ENCODE measurements around the gene TYW1B. TPM values are rescaled to one million over a fixed set of nuclear protein-coding genes. Genes with fewer than 3 reads are reported as not detected.
"Not testable (repeated sequence)": the region's sequence is repeated elsewhere in the genome, so short reads cannot be mapped to it uniquely, and the experiment has no call there.

TYW1B gene
- total RNA-seq, 1 donor from 2014 or later = 11.0 TPM

- not testable (repeated sequence) for DNase-seq (ENCODE audit: low spot score)
Measured at GRCh38 chr7:72816370-72817157, 11.4 kb downstream of the TYW1B start.

- DNase-seq (ENCODE audit: low spot score) = not testable (repeated sequence)
Measured at GRCh38 chr7:72810437-72810836, 17.6 kb downstream of the TYW1B start.

DNA sequence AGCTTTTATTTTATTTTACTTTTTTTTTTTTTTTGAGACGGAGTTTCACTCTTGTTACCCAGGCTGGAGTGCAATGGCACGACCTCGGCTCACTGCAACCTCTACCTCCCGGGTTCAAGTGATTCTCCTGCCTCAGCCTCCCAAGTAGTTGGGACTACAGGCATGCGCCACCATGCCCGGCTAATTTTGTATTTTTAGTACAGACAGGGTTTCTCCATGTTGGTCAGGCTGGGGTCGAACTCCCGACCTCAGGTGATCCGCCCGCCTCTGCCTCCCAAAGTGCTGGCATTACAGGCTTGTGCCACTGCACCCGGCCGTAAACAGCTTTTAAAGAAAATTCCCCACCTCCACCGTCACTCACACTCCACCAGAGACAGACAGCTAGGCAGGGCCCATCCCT is 19.5 kb downstream of the TYW1B start:
- not testable (repeated sequence) for DNase-seq (ENCODE audit: low spot score)

DNA sequence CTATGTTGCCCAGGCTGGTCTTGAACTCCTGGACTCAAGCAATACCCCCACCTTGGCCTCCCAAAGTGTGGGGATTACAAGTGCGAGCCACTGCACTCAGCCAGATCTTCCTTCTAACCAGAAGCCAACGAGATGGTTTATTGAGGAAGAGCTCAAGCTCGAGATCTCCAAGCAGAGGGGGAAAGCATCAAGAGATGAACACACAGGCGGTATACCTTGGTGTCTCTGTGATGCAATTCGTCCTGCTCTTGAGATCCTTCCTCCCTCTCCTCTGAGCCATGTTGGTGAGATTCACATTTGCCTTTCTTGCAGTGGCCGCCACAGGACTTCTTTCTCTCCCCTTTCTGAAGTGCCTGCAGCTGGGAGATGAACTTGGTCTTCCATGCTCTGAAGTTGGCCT is 21.1 kb downstream of the TYW1B start:
- DNase-seq (ENCODE audit: low spot score) = not testable (repeated sequence)

GRCh38 chr7:72805526-72806494 is 22.2 kb downstream of the TYW1B start:
- no peak for DNase-seq (ENCODE audit: low spot score)

- not testable (repeated sequence) for DNase-seq (ENCODE audit: low spot score)
Measured at GRCh38 chr7:72803778-72804177, 24.2 kb downstream of the TYW1B start.

DNA sequence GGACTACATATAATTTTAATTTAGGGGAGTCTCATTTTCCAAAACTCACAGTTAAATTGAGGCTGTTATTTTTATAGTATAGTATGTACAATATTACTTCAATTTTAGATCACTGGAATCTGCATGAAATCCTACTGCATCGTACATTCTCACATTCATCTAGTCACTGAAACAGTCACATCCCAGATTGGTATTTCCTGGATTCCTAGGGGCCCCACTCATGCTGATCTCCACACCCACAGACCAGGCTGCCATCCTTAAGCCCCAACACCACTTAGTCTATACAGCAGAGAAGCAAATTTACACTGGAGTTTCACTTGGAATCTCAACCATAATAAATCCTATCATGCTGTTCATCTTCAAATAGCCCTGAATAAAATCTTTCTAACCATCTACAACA is 26.4 kb downstream of the TYW1B start:
- not testable (repeated sequence) for DNase-seq (ENCODE audit: low spot score)

DNA sequence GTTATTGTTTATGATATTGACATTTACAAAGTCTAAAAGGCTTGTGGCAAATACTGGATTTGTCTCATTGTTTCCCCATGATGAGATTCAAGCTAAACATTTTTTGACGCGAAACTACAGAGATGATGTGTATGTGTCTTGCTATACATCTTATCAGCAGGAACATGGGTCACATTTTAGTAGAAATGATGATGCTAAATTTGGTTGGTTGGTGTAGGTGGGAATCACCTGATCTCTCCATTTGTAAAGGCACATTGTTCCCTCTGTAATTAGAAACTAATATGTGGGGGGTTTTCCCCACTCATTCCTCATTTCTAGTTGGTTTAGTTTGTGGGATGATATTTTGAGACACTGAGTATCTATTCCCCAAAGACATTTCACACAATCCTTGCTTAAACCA is 32.6 kb downstream of the TYW1B start:
- not testable (repeated sequence) for DNase-seq (ENCODE audit: low spot score)

DNA sequence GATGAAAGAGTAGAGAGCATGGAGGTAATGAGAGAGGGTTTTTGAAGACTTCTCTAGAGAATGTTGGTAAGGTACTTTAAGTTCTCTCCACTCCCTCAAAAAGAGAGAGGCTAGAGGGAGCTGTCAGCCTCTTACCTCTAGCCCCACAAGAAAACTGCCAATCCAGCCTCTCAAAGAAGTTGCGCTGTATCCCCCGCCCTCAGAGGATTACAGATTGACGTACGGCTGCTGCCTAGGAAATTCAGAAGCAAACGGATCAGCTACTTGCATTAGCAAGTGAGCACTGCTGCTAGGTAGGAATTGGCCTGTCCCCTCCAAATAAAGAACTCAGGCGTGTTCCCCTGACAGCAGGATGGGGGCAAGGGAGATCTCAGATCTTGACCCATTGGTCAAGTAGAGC is 34.2 kb downstream of the TYW1B start:
- DNase-seq (ENCODE audit: low spot score) = no peak

GRCh38 chr7:72790698-72791060 is 37.3 kb downstream of the TYW1B start:
- DNase-seq (ENCODE audit: low spot score) = not testable (repeated sequence)

- peak; percentile 46 for DNase-seq (ENCODE audit: low spot score)
Measured at GRCh38 chr7:72790048-72790697, 37.8 kb downstream of the TYW1B start.

DNA sequence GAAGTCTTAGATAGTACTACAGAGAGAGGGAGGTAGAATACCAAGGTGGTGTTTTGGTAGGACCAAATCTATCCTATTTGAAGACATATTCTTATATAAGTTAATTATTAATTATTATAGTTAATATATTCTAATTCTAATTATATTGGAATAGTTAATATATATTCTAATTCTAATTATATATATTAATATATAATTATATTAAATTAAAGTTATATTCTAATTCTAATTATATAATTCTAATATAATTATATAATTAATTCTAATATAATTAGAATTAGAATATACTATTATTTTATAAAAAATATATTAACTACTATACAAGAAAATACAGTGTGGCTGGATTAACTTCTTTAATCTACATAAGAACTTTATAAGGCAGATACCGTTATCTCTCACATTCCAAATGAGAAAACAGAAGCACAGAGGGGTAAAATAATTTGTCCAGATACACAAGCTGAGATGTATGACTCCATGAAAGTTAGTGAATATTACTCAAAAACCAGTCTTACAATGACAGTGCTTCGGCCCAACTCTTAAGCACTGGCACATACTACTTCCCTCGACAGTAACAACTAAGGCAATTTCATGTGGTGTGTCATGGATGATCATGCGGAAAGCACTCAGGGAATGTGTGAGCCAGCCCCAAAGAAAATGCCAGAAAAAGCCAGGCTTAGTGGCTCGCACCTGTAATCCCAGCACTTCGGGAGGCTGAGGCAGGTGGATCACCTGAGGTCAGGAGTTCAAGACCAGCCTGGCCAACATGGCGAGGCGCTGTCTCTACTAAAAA is 42.6 kb downstream of the TYW1B start:
- DNase-seq (ENCODE audit: low spot score) = no peak

GRCh38 chr7:72783601-72784370 is 44.2 kb downstream of the TYW1B start:
- peak; percentile 47 for DNase-seq (ENCODE audit: low spot score)

DNA sequence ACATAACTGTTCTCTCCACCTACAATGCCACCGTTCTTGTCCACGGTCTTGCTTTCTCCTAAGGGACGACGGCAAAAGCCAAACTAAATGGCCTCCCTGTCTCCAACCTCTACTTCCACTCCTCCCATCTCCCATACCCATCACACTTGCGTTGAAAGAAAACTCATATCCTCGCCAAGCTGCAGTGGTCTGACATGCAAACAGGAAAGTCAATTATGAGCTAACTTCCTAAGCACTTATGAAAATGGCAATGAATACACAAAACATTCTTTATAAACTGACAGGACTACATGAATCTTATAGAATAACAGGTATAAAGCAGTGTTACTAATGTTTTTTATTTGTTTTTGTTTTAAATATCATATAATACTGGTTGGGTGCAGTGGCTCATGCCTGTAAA is 46.4 kb downstream of the TYW1B start:
- no peak for DNase-seq (ENCODE audit: low spot score)

DNA sequence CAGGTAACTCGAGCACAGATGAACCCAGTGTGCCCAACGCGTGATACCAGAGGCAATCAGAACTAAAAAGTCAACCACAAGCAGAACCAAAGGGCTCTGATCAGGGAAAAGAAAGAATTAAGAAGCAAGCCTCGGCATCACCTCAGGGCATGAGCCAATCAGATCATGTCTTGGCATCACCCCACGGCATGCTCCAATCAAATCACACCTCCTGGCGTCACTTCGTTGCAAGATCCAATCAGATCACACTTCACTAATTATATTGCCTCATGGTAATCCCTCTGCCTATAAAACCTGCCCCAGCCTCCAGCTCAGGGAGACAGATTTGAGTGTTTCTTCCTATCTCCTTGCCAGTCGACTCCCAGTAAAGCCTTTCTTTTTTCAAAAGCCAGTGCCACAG is 46.8 kb downstream of the TYW1B start:
- no peak for DNase-seq (ENCODE audit: low spot score)

GRCh38 chr7:72780289-72780894 is 47.6 kb downstream of the TYW1B start:
- DNase-seq (ENCODE audit: low spot score) = not testable (repeated sequence)

DNA sequence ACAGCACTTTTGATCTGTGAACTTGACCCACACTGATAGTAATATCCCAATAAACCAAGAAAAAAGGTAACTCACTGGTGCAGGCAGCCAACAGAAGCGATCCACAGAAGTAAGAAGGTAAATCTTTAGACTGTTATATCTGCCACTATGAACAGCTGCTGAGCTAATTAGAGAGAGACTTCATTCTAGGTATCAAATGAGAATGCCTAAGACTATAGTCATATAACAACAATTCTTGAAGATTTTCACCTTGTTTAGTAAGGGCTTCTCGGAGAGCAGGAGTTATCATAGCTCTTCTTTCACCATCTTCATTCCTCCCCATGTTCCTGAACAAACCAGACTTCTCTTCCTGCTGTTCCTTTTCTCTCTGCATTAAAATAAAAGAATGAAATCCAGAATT is 50.8 kb downstream of the TYW1B start:
- not testable (repeated sequence) for DNase-seq (ENCODE audit: low spot score)

GRCh38 chr7:72772627-72773026 is 55.4 kb downstream of the TYW1B start:
- DNase-seq (ENCODE audit: low spot score) = not testable (repeated sequence)

DNA sequence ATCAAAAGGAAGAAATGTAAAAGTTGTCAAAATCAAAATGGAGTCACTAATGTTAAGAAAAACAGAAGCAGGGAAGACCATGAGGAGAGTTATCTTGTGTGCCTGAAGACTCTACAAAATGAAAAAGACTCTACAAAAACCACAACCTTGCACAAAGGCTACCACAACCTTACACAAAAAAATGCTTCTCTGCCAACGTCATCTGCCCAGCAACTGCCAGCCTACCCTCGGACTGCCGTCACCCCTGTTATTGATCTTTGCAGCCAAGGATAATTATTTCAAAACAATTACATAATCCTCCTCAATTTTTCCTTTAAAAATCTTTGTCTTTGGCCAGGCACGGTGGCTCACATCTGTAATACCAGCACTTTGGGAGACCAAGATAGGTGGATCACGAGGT is 61.0 kb downstream of the TYW1B start:
- DNase-seq (ENCODE audit: low spot score) = not testable (repeated sequence)

- no peak for DNase-seq (ENCODE audit: low spot score)
Measured at GRCh38 chr7:72760602-72761001, 67.4 kb downstream of the TYW1B start.

Data from mucosa of gallbladder (tissue), 1 donor.